Right cardiac atrium (tissue), 5 donors: ENCODE data around the gene ATP5MK. TPM values are rescaled to one million over a fixed set of nuclear protein-coding genes. Genes with fewer than 3 reads are reported as not detected.
"Not testable (repeated sequence)": the region's sequence is repeated elsewhere in the genome, so short reads cannot be mapped to it uniquely, and the experiment has no call there.

Experiments used
- ATAC-seq, 2 donors: fragments of 200-7000 bp; cut with Tn5 transposase; one replicate each; pipeline versions ENCODE4 v1.8.0 to v1.9.1; 2020; ENCODE audit warnings: moderate library complexity in 2 of 2, mild to moderate bottlenecking in 1 of 2
- DNase-seq, 3 donors: peaks; one replicate each; pipeline ENCODE4 v3.0.0-alpha.2; 2020
- H3K27ac ChIP-seq: one replicate; pipeline ENCODE4 v1.5.1; 2013; ENCODE audit warnings: mild to moderate bottlenecking, low read length, control low read depth, moderate library complexity
- H3K27me3 ChIP-seq: one replicate; pipeline ENCODE4 v1.6.1; 2013; ENCODE audit not compliant: control insufficient read depth, insufficient read depth
- H3K4me1 ChIP-seq: one replicate; pipeline ENCODE4 v1.6.1; 2013; ENCODE audit warnings: low read length; ENCODE audit not compliant: control insufficient read depth, insufficient read depth
- H3K4me3 ChIP-seq: one replicate; pipeline ENCODE4 v1.5.1; 2013; ENCODE audit warnings: low read length, control low read depth
- H3K9me3 ChIP-seq: one replicate; pipeline ENCODE4 v1.6.1; 2013; ENCODE audit warnings: low read length; ENCODE audit not compliant: control insufficient read depth
- WGBS: extraction: QIAGEN DNeasy Blood & Tissue Kit; methylation state at CpG from one replicate; pipeline ENCODE4 v1.1.7; 2013; 5-methylcytosine and 5-hydroxymethylcytosine counted together
- intact Hi-C, 4 donors: fragments of 100-400 bp; cut with DNase I; formaldehyde crosslinking; loops; one replicate each; pipeline versions ENCODE4 v1.11.0 to v1.14.0; 2022 to 2023
- polyA plus RNA-seq: library from polyadenylated mRNA; stranded (reverse); fragments of 200-250 nt; gene quantifications from one replicate; pipeline ENCODE4 v1.2.3, GENCODE V29; 2013
- total RNA-seq, 4 donors: library from RNA; stranded (reverse); fragmentation: NEBNext Ultra II Directional; extraction: Animal tissue kit (Norgen Biotek cat#: 25700); gene quantifications; one replicate each; pipeline ENCODE4 v1.2.1, GENCODE V29; 2021
- donor health status: healthy with polysubstance abuse.
- donor health status: DM: no; HTN: yes; CAD: no.
- donor health status: DM: no; HTN: no; CAD: no.
- donor health status: DM: no; HTN: yes; CAD: no; lungs with severe emphysema.
- donor health status: DM: yes; HTN: yes; CAD: no.

Gene ATP5MK
- total and polyA plus RNA-seq, 5 donors = 819 to 3,797 (median 934) TPM

DNA sequence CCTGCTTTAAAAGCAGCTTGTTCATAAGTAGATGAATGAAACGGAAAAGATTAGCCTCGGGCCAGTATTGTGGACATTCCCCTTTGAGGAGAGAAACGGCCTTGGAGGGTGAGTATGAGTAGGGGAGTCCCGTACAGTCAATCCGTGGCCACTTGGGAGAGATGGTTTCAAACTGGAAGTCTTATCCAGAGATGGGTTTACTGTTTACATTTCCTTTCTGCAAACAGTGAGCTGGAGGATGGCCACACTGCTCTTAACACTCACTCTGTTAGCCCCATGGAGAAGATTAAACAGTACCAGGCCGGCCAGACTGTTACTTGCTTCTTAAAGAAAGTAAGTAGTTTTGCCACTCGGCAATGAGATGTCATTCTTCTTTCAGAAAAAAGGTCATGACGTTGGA lies 35.6 kb upstream of the ATP5MK start:
- no peak for DNase-seq
- Histone ChIP-seq H3K4me3 (no peak overlapping the region), H3K4me1 (no peaks in the 10 kb centered on the region), H3K27ac (no peak overlapping the region), H3K9me3 (no peaks in the 10 kb centered on the region), H3K27me3 (no peaks in the 10 kb centered on the region)
- intact Hi-C loops = no loop called here
- WGBS = 76% methylated on average over 8 of the region's 8 CpGs
- ATAC-seq = no peak

GRCh38 chr10:103429647-103430046 lies 33.4 kb upstream of the ATP5MK start:
- no peaks in the 10 kb centered on the region for H3K4me1 ChIP-seq
- WGBS = 95% methylated on average over 5 of the region's 5 CpGs
- ATAC-seq (no peak), DNase-seq (no peak)
- H3K27me3 ChIP-seq = no peaks in the 10 kb centered on the region
- intact Hi-C loops = no loop called here
- H3K4me3 ChIP-seq = no peak overlapping the region
- H3K27ac ChIP-seq = no peak overlapping the region
- no peaks in the 10 kb centered on the region for H3K9me3 ChIP-seq

DNA sequence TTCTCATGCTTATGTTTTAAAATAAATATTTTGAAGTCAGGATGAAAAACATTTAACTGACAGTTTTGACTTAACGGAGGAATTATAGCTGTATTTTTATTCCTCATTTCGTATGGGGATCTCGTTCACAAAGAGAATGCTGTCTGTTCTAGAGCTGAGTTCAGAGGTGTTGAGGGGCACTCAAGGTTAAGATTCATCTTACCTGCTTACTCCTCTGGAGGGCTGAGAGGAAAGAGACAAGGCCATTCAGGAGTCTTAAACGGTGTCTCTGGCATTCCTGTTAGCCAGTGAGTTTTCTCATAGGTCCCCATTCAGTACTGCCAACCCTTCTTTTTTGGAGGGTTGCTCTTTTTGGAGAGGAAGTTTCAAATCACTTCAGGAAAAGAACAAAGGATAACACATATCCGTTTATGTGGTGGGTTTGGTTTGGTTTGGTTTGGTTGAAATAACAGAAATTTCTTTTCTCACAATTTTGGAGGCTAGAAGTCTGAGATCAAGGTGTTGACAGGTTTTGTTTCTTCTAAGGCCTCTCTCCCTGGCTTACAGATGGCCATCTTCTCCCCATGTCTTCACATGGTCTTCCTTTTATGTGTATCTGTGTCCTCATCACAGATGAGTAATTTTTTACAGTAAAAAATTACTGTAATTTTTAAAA lies 32.8 kb upstream of the ATP5MK start:
- Histone ChIP-seq H3K27ac (no peak overlapping the region), H3K27me3 (no peaks in the 10 kb centered on the region), H3K4me1 (no peaks in the 10 kb centered on the region), H3K4me3 (no peak overlapping the region), H3K9me3 (no peaks in the 10 kb centered on the region)
- no peak for DNase-seq
- ATAC-seq = peak in 1 of 2 donors; percentile 64
- intact Hi-C loops = no loop called here
- WGBS = 69% methylated on average over 5 of the region's 5 CpGs

GRCh38 chr10:103427866-103428265 lies 31.6 kb upstream of the ATP5MK start:
- Histone ChIP-seq H3K4me3 (no peak overlapping the region), H3K9me3 (no peaks in the 10 kb centered on the region), H3K27me3 (no peaks in the 10 kb centered on the region), H3K27ac (no peak overlapping the region), H3K4me1 (no peaks in the 10 kb centered on the region)
- 94% methylated on average over 9 of the region's 9 CpGs for WGBS
- no peak for DNase-seq
- no peak for ATAC-seq
- intact Hi-C loops = no loop called here

DNA sequence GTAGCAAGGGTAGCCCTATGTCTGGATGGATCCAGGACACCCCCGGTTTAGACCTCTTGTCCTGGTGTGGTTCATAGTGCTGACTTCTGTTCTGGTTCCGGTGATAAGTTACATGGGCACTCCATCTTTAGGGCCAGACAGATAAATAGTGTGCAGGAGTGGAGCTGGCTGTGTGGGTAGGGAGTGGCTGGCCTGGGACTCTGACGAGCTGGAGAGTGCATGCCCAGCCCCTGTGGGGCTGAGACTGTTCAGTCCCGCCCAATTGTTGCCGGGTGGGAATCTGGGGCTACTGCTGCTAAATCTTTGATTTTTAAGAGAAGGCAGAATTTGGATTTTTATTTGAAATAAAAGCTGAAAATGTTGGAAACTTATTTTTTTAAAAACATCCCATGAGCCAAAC lies 27.5 kb upstream of the ATP5MK start:
- intact Hi-C loops = no loop called here
- no peaks in the 10 kb centered on the region for H3K9me3 ChIP-seq
- DNase-seq (no peak), ATAC-seq (peak in 1 of 2 donors; percentile 32)
- no peak overlapping the region for H3K4me3 ChIP-seq
- no peaks in the 10 kb centered on the region for H3K4me1 ChIP-seq
- no peak overlapping the region for H3K27ac ChIP-seq
- H3K27me3 ChIP-seq = no peaks in the 10 kb centered on the region
- WGBS = 78% methylated on average over 5 of the region's 5 CpGs

DNA sequence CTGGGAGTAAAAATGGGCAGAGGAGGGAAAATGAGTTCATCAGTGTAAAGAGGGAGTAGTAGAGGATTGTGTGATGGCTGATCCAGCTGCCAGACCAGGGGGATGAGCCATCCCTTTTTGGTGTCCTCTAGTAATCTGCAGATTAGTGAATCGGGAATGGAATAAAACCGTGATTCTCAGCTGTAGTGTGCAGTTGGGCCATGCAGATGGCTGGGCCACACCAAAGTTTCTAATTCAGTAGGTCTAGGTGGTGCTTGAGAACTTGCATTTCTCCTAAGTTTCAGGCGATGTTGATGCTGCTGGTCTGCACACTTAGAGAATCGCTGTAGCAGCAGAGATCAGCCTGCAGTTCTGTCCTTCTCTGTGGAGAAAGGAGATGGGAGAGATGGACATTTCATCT lies 22.8 kb upstream of the ATP5MK start:
- Histone ChIP-seq H3K4me3 (no peak overlapping the region), H3K27ac (no peak overlapping the region), H3K27me3 (no peaks in the 10 kb centered on the region), H3K4me1 (no peaks in the 10 kb centered on the region), H3K9me3 (no peaks in the 10 kb centered on the region)
- ATAC-seq (no peak), DNase-seq (no peak)
- intact Hi-C loops = loop anchor here in 3 of 4 donors (2.0 to 10.0 kb wide), 3 partner anchors 63 to 266 kb away; no protein-coding TSS in a partner anchor
- WGBS = 95% methylated on average over 4 of the region's 4 CpGs

DNA sequence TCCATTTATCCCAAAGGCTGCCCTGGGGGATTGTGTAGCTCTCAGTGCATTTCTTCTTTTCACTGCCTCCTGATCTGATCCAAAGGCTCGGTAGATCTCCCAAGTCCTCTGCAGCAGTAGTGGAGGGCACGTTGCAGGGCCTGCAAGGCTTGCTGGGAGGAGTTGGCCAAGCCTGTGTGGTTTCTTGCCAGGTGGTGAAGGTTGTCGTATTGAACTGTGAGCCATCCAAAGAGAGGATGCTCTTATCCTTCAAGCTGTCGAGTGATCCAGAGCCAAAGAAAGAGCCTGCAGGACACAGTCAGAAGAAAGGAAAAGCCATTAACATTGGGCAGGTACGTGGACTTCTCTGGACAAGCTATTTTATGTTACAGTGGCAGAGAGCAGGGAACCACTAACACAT lies 21.3 kb upstream of the ATP5MK start:
- DNase-seq (no peak), ATAC-seq (no peak)
- H3K9me3 ChIP-seq = no peaks in the 10 kb centered on the region
- no peaks in the 10 kb centered on the region for H3K4me1 ChIP-seq
- 83% methylated on average over 5 of the region's 5 CpGs for WGBS
- H3K27me3 ChIP-seq = no peaks in the 10 kb centered on the region
- no peak overlapping the region for H3K27ac ChIP-seq
- intact Hi-C loops = loop anchor here in 2 of 4 donors (5.0 to 10.0 kb wide), 2 partner anchors 65 to 267 kb away; no protein-coding TSS in a partner anchor
- no peak overlapping the region for H3K4me3 ChIP-seq

GRCh38 chr10:103417148-103417469 lies 20.8 kb upstream of the ATP5MK start:
- not testable (repeated sequence) for H3K4me1 ChIP-seq, ATAC-seq, H3K9me3 ChIP-seq, H3K27ac ChIP-seq, H3K4me3 ChIP-seq, DNase-seq, H3K27me3 ChIP-seq
- intact Hi-C loops = loop anchor here in 2 of 4 donors (5.0 to 10.0 kb wide), 2 partner anchors 65 to 268 kb away; no protein-coding TSS in a partner anchor
- 90% methylated on average over 5 of the region's 5 CpGs for WGBS

DNA sequence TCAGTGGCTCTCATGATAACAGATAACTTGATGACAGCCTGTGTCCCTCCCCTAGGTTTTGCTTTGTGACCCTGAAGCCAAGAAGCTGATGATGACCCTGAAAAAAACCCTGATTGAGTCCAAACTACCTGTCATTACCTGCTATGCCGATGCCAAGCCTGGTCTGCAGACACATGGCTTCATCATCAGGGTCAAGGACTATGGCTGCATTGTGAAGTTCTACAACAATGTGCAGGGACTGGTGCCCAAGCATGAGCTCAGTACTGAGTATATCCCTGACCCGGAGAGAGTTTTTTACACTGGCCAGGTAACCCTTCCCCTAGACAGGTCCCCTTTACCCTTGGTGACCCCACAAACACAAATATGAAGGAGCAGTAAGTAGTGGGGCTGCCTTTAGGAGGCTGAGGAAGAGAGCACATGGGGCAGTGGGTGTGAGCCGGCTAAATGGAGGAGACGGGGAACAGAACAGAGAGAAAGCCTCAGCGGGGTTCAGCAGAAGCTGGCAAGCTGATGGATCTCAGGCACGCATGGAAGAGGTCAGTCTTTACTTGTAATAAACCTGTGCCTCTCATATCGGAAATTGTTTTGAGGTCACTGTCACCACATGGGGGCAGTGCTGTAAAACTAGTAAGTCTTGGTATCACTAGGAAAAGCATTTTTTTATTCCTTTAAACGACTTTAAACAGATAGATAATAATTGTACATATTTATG lies 20.3 kb upstream of the ATP5MK start:
- H3K4me3 ChIP-seq = no peak overlapping the region
- intact Hi-C loops = loop anchor here in 2 of 4 donors (1.0 to 10.0 kb wide), 3 partner anchors 66 to 268 kb away; no protein-coding TSS in a partner anchor
- DNase-seq = peak in 2 of 3 donors; percentile 53 to 81
- no peaks in the 10 kb centered on the region for H3K27me3 ChIP-seq
- peak; percentile 41 to 51 for ATAC-seq
- no peaks in the 10 kb centered on the region for H3K9me3 ChIP-seq
- 48% methylated on average over 8 of the region's 8 CpGs for WGBS
- no peak overlapping the region for H3K27ac ChIP-seq
- no peaks in the 10 kb centered on the region for H3K4me1 ChIP-seq

- Histone ChIP-seq H3K27me3 (no peaks in the 10 kb centered on the region), H3K4me3 (no peak overlapping the region), H3K9me3 (no peaks in the 10 kb centered on the region), H3K4me1 (no peaks in the 10 kb centered on the region), H3K27ac (no peak overlapping the region)
- 83% methylated on average over 8 of the region's 8 CpGs for WGBS
- no peak for ATAC-seq
- intact Hi-C loops = loop anchor here in 3 of 4 donors (2.0 to 10.0 kb wide), 3 partner anchors 67 to 269 kb away; no protein-coding TSS in a partner anchor
- DNase-seq = no peak
These were observed 19.3 kb upstream of the ATP5MK start for GRCh38 chr10:103415581-103415980.

GRCh38 chr10:103413564-103413963 lies 17.3 kb upstream of the ATP5MK start:
- no peak overlapping the region for H3K4me3 ChIP-seq
- no peaks in the 10 kb centered on the region for H3K27me3 ChIP-seq
- H3K27ac ChIP-seq = no peak overlapping the region
- intact Hi-C loops = loop anchor here in 1 of 4 donors (10.0 kb wide), 1 partner anchor 271 kb away; no protein-coding TSS in a partner anchor
- ATAC-seq (no peak), DNase-seq (no peak)
- WGBS = 94% methylated on average over 2 of the region's 2 CpGs
- no peaks in the 10 kb centered on the region for H3K9me3 ChIP-seq
- H3K4me1 ChIP-seq = no peaks in the 10 kb centered on the region
